Immature natural killer cell (primary cell): ENCODE measurements around the gene RASL10B. TPM values are rescaled to one million over a fixed set of nuclear protein-coding genes. Genes with fewer than 3 reads are reported as not detected.

ENCODE experiments used
- DNase-seq, 3 donors: peaks; one replicate each; pipeline ENCODE4 v3.0.0; 2022; ENCODE audit warnings: mixed read lengths in 1 of 3
- H3K27ac Mint-ChIP-seq, 6 donors: one replicate each; pipeline ENCODE4 v1.8.0; 2020; ENCODE audit warnings: mixed read lengths in 6 of 6, mild to moderate bottlenecking in 5 of 6, inconsistent platforms in 4 of 6, moderate library complexity in 3 of 6
- H3K27me3 Mint-ChIP-seq, 3 donors: one replicate each; pipeline ENCODE4 v1.8.0; 2020 to 2021; ENCODE audit warnings: low read depth in 3 of 3, mild to moderate bottlenecking in 3 of 3, mixed read lengths in 3 of 3, moderate library complexity in 3 of 3, inconsistent platforms in 1 of 3
- H3K36me3 Mint-ChIP-seq, 3 donors: one replicate each; pipeline ENCODE4 v1.8.0; 2020; ENCODE audit warnings: mixed read lengths in 3 of 3, inconsistent platforms in 2 of 3, mild to moderate bottlenecking in 2 of 3
- H3K4me1 Mint-ChIP-seq, 2 donors: one replicate each; pipeline ENCODE4 v1.8.0; 2020; ENCODE audit warnings: inconsistent platforms in 2 of 2, mild to moderate bottlenecking in 2 of 2, mixed read lengths in 2 of 2, moderate library complexity in 1 of 2
- H3K4me3 Mint-ChIP-seq, 5 donors: one replicate each; pipeline ENCODE4 v1.8.0; 2020; ENCODE audit warnings: mild to moderate bottlenecking in 5 of 5, mixed read lengths in 5 of 5, inconsistent platforms in 3 of 5, moderate library complexity in 3 of 5
- H3K9me3 Mint-ChIP-seq, 6 donors: one replicate each; pipeline ENCODE4 v1.8.0; 2020; ENCODE audit warnings: mild to moderate bottlenecking in 6 of 6, mixed read lengths in 6 of 6, inconsistent platforms in 4 of 6, moderate library complexity in 3 of 6
- polyA plus RNA-seq, 3 donors: library from polyadenylated mRNA; unstranded; fragments of 300-500 nt; fragmentation: Illumina TruSeq; gene quantifications; one replicate each; pipeline ENCODE4 v1.2.3, GENCODE V29; 2021

Gene RASL10B
- polyA plus RNA-seq, 3 donors from 2014 or later = not detected

DNA sequence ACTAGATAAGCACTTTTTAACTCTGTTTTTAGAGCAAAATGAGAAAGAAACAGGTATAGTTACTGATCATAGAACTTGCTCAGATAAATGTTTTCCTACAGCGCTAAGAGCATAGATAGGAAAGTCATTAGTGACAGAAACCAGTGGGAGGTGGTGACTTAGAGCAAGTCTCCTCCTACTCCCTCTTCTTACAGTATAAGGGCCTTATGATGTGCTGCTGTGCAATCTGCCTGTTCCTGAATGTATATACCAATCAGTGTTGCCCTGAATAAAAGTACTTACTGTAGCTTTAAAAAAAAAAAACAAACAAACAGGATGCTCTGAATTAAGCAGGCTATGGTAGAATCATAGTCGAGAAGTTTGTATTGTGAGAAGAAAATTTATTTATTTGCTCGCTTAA lies 23.3 kb upstream of the RASL10B start:
- peaks cover 5% of the 10 kb centered on the region in 2 donors for H3K4me1 Mint-ChIP-seq
- H3K27ac Mint-ChIP-seq = no peak overlapping the region
- DNase-seq = no peak
- no peaks in the 10 kb centered on the region for H3K27me3 Mint-ChIP-seq
- no peaks in the 10 kb centered on the region for H3K9me3 Mint-ChIP-seq
- peaks cover 6 to 17% (median 9%) of the 10 kb centered on the region in 3 donors for H3K36me3 Mint-ChIP-seq
- H3K4me3 Mint-ChIP-seq = no peak overlapping the region

DNA sequence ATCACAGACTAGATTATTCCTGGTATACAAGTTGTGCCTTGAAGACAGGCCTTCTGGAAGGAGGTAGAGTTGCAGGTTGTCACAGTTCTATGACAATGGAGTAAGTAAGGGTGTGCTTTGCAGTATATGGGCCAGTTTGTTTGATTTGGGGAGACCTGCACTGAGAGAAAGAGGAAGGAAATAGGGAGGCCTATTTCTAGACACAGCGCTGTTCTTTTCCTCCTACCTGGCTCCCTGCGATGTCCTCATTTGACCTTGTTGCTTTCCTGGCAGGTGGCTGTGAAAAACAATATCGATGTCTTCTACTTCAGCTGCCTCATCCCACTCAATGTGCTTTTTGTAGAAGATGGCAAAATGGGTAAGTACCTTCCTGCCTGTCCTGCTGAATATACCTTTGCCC lies 22.5 kb upstream of the RASL10B start:
- Mint-ChIP-seq H3K4me3 (no peak overlapping the region), H3K36me3 (peaks cover 6 to 17% (median 9%) of the 10 kb centered on the region in 3 donors), H3K27me3 (no peaks in the 10 kb centered on the region), H3K9me3 (no peaks in the 10 kb centered on the region), H3K27ac (peak overlapping the region in 1 of 6 donors; percentile 8), H3K4me1 (peaks cover 5% of the 10 kb centered on the region in 2 donors)
- no peak for DNase-seq

DNA sequence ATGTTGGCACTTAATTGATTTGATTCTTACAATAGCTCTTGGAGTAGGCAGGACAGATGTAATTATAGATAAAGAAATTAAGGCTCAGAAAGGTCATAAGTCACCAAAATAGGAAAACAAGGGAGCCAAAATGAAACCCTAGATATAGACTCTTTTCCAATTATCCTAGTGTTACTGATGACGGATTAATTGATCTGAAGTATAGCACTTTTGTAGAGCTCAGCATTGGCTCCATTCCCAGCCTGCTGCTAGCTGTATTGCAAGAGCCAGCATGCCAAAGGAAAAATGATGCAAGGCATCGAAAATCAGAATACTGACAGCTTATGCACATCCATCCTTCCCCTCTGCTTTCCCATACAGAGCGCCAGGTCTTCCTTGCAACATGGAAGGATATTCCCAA lies 21.6 kb upstream of the RASL10B start:
- Mint-ChIP-seq H3K4me1 (peaks cover 5% of the 10 kb centered on the region in 2 donors), H3K36me3 (peaks cover 6 to 17% (median 9%) of the 10 kb centered on the region in 3 donors), H3K4me3 (no peak overlapping the region), H3K27me3 (no peaks in the 10 kb centered on the region), H3K9me3 (no peaks in the 10 kb centered on the region), H3K27ac (no peak overlapping the region)
- DNase-seq = no peak

DNA sequence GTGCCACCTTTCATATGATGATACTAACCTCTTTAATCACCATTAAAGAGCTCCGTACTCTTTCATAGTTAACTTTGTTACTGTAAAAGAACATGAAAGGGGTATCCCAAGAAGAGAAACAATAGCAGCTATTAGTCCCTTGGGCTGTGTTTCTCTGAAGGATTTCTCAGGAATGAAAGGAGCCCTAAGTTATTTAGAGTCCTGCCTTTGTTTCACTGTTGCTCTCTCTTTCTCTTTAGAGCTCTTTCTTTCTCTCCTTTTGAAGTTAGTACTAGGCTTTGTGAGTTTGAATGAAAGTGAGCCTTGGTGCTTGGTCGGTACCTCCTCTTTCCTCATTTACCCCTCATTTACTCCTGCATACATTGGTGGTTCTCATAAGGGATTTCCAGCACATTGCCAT lies 20.5 kb upstream of the RASL10B start:
- Mint-ChIP-seq H3K27me3 (no peaks in the 10 kb centered on the region), H3K4me1 (peaks cover 3 to 5% of the 10 kb centered on the region in 2 donors), H3K27ac (no peak overlapping the region), H3K36me3 (peaks cover 6 to 17% (median 9%) of the 10 kb centered on the region in 3 donors), H3K4me3 (no peak overlapping the region), H3K9me3 (no peaks in the 10 kb centered on the region)
- no peak for DNase-seq

DNA sequence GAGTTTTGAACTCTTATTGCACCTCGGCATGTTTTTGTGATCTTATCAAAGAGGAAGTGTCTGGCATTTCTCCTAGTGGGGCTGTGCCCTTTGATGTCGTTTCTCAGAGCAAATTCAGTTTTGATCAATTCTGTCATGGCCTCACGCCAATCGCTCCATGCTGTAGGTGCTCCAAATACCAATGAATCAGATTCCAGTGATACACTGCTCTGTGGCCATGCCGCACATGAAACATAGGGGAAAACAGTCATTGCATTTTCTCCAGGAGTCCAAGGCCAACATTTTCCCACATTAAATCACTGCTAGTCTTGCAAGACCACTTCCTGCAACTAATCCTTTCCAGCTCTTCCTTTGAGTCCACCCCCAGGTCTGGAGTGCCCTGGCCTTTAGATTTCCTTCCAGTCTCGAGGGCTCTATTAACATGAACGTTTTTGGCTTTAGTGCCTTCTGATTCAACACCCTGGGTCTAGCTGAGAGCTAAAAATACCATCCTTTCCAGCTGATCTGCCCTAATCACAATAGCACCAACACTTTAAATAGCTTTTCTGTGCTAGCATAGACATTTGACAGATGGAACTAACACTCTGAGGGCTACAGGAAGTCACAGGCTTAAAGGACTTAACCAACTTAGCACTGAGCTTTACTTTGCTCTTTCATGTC lies 18.2 kb upstream of the RASL10B start:
- H3K27ac Mint-ChIP-seq = peak overlapping the region in 1 of 6 donors; percentile 25
- no peaks in the 10 kb centered on the region for H3K27me3 Mint-ChIP-seq
- no peak overlapping the region for H3K4me3 Mint-ChIP-seq
- no peaks in the 10 kb centered on the region for H3K9me3 Mint-ChIP-seq
- DNase-seq = no peak
- H3K4me1 Mint-ChIP-seq = peaks cover 0 to 3% of the 10 kb centered on the region in 2 donors
- peaks cover 6 to 19% (median 12%) of the 10 kb centered on the region in 3 donors for H3K36me3 Mint-ChIP-seq

DNA sequence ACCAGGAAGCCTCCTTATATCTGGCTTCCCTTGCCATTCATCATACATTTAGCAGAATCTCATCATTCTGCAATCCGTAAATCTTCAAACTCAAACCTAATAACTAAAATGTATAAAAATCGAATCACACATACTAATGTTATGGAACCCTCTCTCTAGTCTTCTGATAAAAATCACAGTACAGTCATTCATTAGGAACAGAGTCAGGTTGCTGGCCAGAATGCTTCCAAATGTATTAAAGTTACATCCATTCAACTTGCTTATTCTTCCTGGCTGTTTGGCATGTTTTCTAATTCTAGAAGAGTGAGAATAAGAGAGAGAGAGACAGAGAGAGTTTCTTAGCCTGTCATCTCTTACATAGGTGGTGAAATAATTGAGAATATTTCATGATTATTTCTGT lies 16.5 kb upstream of the RASL10B start:
- no peak for DNase-seq
- H3K9me3 Mint-ChIP-seq = no peaks in the 10 kb centered on the region
- no peaks in the 10 kb centered on the region for H3K27me3 Mint-ChIP-seq
- peaks cover 7 to 25% (median 17%) of the 10 kb centered on the region in 3 donors for H3K36me3 Mint-ChIP-seq
- no peak overlapping the region for H3K4me3 Mint-ChIP-seq
- H3K27ac Mint-ChIP-seq = no peak overlapping the region
- H3K4me1 Mint-ChIP-seq = peaks cover 0 to 2% of the 10 kb centered on the region in 2 donors

DNA sequence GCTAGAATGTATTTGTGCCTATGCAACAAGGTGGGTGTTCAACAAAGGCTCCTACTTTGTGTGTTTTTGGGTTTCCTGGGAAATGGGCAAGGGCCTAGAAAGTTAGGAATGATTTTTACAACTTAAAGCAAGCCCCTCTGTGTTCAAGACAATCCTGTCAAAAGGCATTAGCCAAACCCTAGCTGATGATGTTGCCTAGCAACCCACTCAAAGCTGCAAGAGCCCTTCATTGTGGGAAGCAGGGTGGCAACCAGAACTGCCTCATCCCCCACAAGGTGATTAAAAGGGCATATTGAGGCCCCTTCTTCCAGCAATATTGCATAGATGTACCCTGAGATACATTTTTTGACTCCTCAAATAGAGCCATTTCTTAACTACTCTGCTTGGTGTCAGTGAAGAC lies 16.0 kb upstream of the RASL10B start:
- H3K27ac Mint-ChIP-seq = no peak overlapping the region
- H3K4me1 Mint-ChIP-seq = peaks cover 0 to 2% of the 10 kb centered on the region in 2 donors
- no peaks in the 10 kb centered on the region for H3K27me3 Mint-ChIP-seq
- DNase-seq = no peak
- peaks cover 7 to 25% (median 17%) of the 10 kb centered on the region in 3 donors for H3K36me3 Mint-ChIP-seq
- no peaks in the 10 kb centered on the region for H3K9me3 Mint-ChIP-seq
- H3K4me3 Mint-ChIP-seq = no peak overlapping the region

DNA sequence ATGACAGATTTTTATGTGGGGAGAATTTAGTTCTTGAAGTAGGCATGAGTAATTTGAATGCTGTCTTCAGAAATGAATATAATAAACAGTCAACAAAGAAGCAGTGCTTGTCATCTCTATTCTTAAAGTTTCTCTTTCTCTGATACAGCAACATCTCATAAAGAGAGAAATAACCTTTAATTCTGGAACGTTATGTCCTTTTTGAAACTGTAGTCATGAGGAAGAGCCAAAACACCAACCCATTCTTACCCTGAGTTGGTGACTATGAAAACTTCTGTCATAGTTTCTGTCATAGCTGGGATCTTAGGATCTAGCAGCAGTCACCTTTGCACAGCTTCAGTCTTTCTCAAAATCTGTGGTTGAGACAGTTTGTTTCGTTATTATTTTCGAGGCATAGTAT lies 15.3 kb upstream of the RASL10B start:
- no peak for DNase-seq
- H3K9me3 Mint-ChIP-seq = no peaks in the 10 kb centered on the region
- H3K4me1 Mint-ChIP-seq = peaks cover 0 to under 1% of the 10 kb centered on the region in 2 donors
- no peak overlapping the region for H3K4me3 Mint-ChIP-seq
- no peak overlapping the region for H3K27ac Mint-ChIP-seq
- no peaks in the 10 kb centered on the region for H3K27me3 Mint-ChIP-seq
- H3K36me3 Mint-ChIP-seq = peaks cover 7 to 24% (median 19%) of the 10 kb centered on the region in 3 donors

DNA sequence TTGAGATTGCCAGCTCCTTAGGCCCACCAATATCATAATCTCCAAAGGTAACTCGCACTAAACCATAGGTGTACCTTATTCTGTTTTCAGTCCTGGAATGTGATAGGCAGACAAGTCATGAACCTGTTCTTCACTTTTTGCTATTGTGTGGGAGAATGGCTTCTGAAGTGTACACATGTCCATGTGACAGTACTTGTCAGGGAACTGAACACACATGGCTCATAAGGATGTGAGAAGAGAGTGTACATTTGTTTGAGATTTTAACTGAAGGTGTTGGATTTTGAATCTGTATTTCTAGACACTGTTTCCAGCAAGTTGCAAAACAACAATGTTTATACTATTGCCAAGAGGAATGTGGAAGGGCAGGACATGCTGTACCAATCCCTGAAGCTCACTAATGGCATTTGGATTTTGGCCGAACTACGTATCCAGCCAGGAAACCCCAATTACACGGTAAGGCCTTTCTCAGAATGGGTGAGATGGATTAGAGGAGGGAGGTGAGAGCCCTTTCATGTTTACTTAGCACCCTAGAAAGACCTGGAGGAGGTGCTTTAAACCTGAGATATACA lies 14.5 kb upstream of the RASL10B start:
- H3K27ac Mint-ChIP-seq = no peak overlapping the region
- H3K27me3 Mint-ChIP-seq = no peaks in the 10 kb centered on the region
- H3K9me3 Mint-ChIP-seq = no peaks in the 10 kb centered on the region
- H3K36me3 Mint-ChIP-seq = peaks cover 7 to 23% (median 22%) of the 10 kb centered on the region in 3 donors
- no peaks in the 10 kb centered on the region for H3K4me1 Mint-ChIP-seq
- DNase-seq = no peak
- H3K4me3 Mint-ChIP-seq = no peak overlapping the region

DNA sequence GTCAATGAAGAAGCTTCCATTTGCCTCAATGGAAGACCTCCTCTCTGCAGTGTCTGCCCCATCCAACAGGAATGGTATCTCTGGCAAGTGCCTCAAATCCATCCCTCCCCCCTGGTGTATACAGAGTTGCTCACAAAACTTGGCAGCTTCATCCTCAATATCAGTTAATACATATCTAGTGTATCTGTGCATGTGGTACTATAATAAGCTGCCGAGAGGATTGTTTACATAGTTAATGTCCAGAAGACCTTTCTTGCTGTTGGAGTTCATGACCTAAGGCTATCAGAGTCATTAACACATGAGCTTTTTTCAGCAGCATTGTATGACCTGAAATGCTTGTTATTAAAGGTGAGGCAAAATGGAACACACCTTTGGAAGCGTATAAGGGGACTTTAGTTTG lies 14.0 kb upstream of the RASL10B start:
- no peaks in the 10 kb centered on the region for H3K4me1 Mint-ChIP-seq
- no peaks in the 10 kb centered on the region for H3K9me3 Mint-ChIP-seq
- no peak for DNase-seq
- H3K4me3 Mint-ChIP-seq = no peak overlapping the region
- H3K27me3 Mint-ChIP-seq = no peaks in the 10 kb centered on the region
- peaks cover 7 to 23% (median 22%) of the 10 kb centered on the region in 3 donors for H3K36me3 Mint-ChIP-seq
- H3K27ac Mint-ChIP-seq = no peak overlapping the region

DNA sequence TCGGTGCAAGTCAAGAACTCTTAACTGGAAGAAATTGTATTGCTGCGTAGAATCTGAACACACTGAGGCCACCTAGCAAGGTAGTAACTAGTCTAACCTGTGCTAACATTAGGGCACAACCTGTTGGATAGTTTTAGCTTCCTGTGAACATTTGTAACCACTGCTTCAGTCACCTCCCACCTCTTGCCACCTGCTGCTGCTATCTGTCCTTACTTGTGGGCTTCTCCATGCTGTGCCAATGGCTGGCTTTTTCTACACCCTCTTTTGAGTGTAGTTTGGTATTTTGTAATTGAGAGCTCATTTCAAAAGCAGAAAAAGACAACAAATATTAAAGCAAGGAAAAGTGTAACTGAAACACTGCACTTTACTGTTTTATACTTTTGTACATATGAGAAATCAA lies 7.7 kb upstream of the RASL10B start:
- Mint-ChIP-seq H3K27me3 (peaks cover 0 to 1% (median 0%) of the 10 kb centered on the region in 3 donors), H3K4me1 (no peaks in the 10 kb centered on the region), H3K4me3 (no peak overlapping the region), H3K36me3 (peaks cover 43 to 52% (median 49%) of the 10 kb centered on the region in 3 donors), H3K9me3 (no peaks in the 10 kb centered on the region), H3K27ac (no peak overlapping the region)
- DNase-seq = no peak

DNA sequence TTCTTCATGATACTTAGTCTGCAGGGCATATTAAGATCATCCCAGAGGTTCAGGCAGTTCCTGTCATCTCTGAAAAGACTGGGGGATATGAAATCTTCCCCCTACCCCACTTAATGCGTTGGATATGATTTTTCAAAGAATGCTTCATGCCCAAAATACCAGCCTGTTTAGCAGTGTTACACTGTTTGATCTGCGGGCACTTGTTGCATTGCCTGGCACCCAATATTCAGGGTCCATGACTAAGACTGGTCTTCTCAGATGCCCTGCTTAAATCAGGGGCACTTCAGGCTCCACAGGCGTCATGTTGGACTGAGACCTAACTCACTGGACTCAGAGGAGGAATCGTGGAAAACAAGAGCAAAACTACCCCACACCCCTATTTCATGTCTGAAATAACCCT lies 6.4 kb upstream of the RASL10B start:
- Mint-ChIP-seq H3K27me3 (peaks cover 0 to 3% (median 1%) of the 10 kb centered on the region in 3 donors), H3K36me3 (peaks cover 42 to 49% (median 47%) of the 10 kb centered on the region in 3 donors), H3K27ac (no peak overlapping the region), H3K4me3 (no peak overlapping the region), H3K9me3 (no peaks in the 10 kb centered on the region), H3K4me1 (no peaks in the 10 kb centered on the region)
- no peak for DNase-seq

DNA sequence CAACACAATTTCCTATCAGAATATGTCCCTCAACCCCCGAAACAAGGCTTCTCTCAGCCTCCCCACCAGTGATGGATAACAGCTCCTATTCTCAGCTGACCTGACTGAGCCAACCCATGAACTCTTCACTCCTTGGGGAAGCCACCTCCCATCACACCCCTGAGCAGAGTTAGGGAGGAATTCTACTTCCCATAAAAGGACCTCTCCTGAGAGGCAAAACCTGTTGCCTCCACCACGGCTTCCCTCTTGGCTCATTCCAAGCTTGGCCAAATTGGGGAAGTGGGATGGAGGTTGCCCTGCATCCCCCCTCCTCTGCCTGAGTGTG lies 5.7 kb upstream of the RASL10B start:
- H3K4me1 Mint-ChIP-seq = peaks cover 5 to 6% of the 10 kb centered on the region in 2 donors
- H3K27ac Mint-ChIP-seq = peak overlapping the region in 1 of 6 donors; percentile 51
- H3K36me3 Mint-ChIP-seq = peaks cover 37 to 54% (median 45%) of the 10 kb centered on the region in 3 donors
- no peak for DNase-seq
- H3K9me3 Mint-ChIP-seq = no peaks in the 10 kb centered on the region
- peaks cover 1 to 3% (median 2%) of the 10 kb centered on the region in 3 donors for H3K27me3 Mint-ChIP-seq
- no peak overlapping the region for H3K4me3 Mint-ChIP-seq

DNA sequence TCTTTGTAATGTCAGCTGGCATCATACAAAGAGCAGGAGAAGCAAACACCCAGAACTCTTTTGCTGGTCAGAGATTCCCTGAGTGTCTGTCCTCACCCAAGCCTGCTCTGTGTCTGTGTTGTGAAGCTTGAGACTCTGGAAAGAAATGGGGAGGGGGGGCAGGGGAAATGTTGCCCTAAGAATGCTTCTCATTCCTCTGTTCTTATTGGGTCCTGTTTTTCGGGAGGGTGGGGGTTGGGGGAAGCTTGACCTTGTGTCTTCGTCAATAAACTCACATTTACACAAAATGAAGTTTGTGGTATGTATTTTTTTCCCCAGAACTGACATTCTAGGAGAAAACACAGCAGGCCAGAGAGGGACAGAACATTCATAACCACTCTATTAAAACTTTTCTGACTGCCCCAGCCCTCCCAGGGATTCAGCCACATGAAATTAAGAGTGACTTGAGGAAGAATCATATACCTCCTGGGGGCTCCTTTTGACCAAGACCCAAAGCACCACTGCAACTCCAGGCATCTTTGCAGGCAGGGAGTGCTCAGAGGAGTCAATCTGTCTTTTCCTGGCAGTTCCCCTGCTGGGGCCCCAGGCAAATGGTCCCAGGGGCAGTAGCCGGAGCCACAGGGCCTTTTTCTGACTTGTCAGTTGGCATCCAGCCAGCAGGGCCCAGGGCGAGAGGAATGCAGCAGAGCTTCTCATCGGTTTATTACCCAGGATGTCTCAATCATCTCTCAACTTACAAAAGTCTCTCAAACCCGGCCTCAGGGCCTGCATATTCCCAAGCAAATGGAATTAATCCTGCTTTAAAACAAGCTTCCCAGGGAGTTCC lies 5.1 kb upstream of the RASL10B start:
- DNase-seq = no peak
- Mint-ChIP-seq H3K9me3 (no peaks in the 10 kb centered on the region), H3K4me3 (no peak overlapping the region), H3K36me3 (peaks cover 36 to 57% (median 45%) of the 10 kb centered on the region in 3 donors), H3K27me3 (peaks cover 1 to 3% (median 2%) of the 10 kb centered on the region in 3 donors), H3K4me1 (peaks cover 11 to 12% of the 10 kb centered on the region in 2 donors), H3K27ac (peak overlapping the region in 1 of 6 donors; percentile 51)
